GM12864 (cell line): Measurements from ENCODE around the gene SH3RF1.

Experiments used
- DNase-seq: peaks from one replicate; pipeline ENCODE4 v3.0.0-alpha.2; 2011; ENCODE audit warnings: low read depth
- H3K4me3 ChIP-seq: 2 replicates; pipeline ENCODE4 v1.5.1; 2011; ENCODE audit warnings: mild to moderate bottlenecking, low read depth, low read length, control low read depth
- TF ChIP-seq, protein P1 (sequence below): IDR thresholded peaks from 2 replicates; pipeline ENCODE4 v1.5.1; 2011; ENCODE audit warnings: low read depth, mild to moderate bottlenecking, moderate library complexity, low read length, control low read depth, inconsistent platforms; ENCODE audit errors: missing control alignments

SH3RF1 gene

DNA sequence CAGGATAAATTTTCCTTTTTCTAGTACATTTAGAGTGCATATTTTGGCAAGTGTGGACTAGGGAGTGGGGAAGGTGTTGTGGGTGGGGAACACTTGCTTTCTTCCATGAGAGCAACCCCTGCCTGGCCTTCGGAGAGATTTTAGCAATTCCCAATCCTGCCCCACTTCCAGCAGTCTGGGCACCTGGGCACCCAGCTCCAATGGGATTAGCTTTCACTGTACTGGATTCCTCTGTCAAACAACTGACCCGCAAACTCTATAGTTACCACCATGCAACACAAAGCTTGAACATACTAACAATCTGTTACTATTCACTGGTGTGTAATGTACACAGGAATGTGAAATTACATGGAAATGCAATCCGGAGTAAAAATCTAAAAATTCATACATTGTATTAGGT is 50.3 kb downstream of the SH3RF1 start:
- DNase-seq = no peak
- H3K4me3 ChIP-seq = no peak overlapping the region
- TF ChIP-seq, protein P1, sequence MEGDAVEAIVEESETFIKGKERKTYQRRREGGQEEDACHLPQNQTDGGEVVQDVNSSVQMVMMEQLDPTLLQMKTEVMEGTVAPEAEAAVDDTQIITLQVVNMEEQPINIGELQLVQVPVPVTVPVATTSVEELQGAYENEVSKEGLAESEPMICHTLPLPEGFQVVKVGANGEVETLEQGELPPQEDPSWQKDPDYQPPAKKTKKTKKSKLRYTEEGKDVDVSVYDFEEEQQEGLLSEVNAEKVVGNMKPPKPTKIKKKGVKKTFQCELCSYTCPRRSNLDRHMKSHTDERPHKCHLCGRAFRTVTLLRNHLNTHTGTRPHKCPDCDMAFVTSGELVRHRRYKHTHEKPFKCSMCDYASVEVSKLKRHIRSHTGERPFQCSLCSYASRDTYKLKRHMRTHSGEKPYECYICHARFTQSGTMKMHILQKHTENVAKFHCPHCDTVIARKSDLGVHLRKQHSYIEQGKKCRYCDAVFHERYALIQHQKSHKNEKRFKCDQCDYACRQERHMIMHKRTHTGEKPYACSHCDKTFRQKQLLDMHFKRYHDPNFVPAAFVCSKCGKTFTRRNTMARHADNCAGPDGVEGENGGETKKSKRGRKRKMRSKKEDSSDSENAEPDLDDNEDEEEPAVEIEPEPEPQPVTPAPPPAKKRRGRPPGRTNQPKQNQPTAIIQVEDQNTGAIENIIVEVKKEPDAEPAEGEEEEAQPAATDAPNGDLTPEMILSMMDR = no peak

DNA sequence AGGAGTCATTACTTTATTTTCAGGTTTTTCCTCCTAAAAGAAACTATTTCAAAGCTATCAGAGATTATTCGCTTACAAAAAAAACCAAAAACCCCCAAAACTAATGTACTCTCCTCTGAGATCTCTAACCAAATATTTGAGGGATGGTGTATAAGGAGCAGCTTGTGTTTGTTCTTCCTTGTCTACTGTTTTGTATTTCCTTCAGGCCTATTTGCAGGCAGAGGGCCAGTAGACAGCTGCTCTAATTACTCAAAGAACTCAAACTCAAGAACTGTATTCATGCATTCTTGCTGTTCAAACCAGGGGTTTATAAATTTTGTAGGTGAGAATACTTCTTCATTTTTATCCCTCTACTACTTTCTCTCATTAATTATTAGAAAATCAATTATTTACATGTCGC is 51.3 kb downstream of the SH3RF1 start:
- TF ChIP-seq, protein P1 = no peak
- DNase-seq = no peak

GRCh38 chr4:169215656-169216055 is 55.1 kb downstream of the SH3RF1 start:
- H3K4me3 ChIP-seq = no peak overlapping the region
- TF ChIP-seq, protein P1 = no peak
- DNase-seq = no peak

More for the DNA sequence above, 51.3 kb downstream of the SH3RF1 start:
- no peak overlapping the region for H3K4me3 ChIP-seq

DNA sequence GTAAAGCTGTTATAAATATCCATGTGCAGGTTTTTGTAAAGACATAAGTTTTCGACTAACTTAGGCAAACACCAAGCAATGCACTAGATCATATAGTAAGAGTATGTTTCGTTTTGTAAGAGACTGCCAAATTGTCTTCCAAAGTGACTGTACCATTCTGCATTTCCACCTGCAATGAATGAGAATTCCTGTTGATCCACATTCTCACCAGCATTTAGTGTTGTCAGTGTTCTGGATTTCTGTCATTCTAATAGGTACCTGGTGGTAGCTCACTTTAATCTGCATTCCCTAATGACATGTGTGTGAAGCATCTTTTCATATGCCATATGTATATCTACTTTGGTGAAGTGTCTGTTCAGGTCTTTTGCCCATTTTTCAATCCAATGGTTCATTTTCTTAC is 57.8 kb downstream of the SH3RF1 start:
- no peak overlapping the region for H3K4me3 ChIP-seq
- TF ChIP-seq, protein P1 = no peak
- no peak for DNase-seq

DNA sequence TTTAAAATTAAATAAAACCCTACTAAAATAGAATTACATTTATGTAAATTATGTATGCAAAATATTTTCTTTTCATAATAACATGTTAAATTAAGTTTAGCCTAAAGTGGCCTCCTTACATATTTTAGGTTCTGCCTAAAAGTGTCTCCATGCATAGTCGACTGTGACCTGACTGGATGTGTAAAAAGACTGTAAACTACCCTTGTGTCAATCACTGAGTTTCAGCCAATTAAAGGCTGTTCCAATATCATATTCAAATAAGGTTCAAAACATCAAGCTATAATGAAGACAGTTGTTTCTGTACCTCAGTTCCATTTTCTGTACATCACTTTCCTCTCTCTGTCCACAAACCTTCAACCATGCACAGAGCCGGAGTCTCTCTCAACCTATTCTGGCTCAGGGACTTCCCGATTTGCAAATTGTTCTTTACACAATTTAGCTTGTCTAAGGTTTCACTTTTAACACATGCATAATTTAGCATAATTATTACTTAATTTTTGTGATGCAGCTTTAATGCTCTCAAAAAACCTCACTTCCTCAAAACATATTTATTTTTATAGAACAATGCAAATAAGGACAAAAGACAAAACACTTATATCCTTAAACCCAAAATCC is 60.1 kb downstream of the SH3RF1 start:
- DNase-seq = peak; percentile 68
- H3K4me3 ChIP-seq = no peak overlapping the region
- TF ChIP-seq, protein P1 = no peak

GRCh38 chr4:169209388-169209883 is 61.3 kb downstream of the SH3RF1 start:
- no peak overlapping the region for H3K4me3 ChIP-seq
- TF ChIP-seq, protein P1 = no peak
- DNase-seq = no peak

- TF ChIP-seq, protein P1 = no peak
- no peak for DNase-seq
Measured at GRCh38 chr4:169208516-169208915, 62.2 kb downstream of the SH3RF1 start.

More at GRCh38 chr4:169208516-169208915, 62.2 kb downstream of the SH3RF1 start:
- H3K4me3 ChIP-seq = no peak overlapping the region
